Gastroesophageal sphincter (tissue), 3 donors: ENCODE measurements around the gene IFIT1B.

Source experiments
- POLR2A ChIP-seq, 2 donors: fragments of 450-650 bp; IDR thresholded peaks; one replicate each; pipeline ENCODE4 v1.6.1; 2017; ENCODE audit warnings: antibody characterized with exemption in 2 of 2, mild to moderate bottlenecking in 2 of 2, moderate library complexity in 1 of 2
- TF ChIP-seq, protein P1 (sequence below), 4 experiments: fragments of 200-600 bp in 2 of 4; fragments of 450-650 bp in 2 of 4; sonication (generic) in 1 of 4; IDR thresholded peaks; one replicate each; pipeline ENCODE4 v1.5.1; 2017 to 2019; ENCODE audit warnings: antibody characterized with exemption in 4 of 4, mild to moderate bottlenecking in 2 of 4, moderate library complexity in 2 of 4

DNA sequence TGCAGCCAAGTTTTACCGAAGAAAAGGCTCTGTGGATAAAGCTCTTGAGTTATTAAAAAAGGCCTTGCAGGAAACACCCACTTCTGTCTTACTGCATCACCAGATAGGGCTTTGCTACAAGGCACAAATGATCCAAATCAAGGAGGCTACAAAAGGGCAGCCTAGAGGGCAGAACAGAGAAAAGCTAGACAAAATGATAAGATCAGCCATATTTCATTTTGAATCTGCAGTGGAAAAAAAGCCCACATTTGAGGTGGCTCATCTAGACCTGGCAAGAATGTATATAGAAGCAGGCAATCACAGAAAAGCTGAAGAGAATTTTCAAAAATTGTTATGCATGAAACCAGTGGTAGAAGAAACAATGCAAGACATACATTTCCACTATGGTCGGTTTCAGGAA, 25.2 kb downstream of the IFIT1B start:
- TF ChIP-seq, protein P1, sequence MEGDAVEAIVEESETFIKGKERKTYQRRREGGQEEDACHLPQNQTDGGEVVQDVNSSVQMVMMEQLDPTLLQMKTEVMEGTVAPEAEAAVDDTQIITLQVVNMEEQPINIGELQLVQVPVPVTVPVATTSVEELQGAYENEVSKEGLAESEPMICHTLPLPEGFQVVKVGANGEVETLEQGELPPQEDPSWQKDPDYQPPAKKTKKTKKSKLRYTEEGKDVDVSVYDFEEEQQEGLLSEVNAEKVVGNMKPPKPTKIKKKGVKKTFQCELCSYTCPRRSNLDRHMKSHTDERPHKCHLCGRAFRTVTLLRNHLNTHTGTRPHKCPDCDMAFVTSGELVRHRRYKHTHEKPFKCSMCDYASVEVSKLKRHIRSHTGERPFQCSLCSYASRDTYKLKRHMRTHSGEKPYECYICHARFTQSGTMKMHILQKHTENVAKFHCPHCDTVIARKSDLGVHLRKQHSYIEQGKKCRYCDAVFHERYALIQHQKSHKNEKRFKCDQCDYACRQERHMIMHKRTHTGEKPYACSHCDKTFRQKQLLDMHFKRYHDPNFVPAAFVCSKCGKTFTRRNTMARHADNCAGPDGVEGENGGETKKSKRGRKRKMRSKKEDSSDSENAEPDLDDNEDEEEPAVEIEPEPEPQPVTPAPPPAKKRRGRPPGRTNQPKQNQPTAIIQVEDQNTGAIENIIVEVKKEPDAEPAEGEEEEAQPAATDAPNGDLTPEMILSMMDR (IDR thresholded peaks at IDR 0.05) = no peak
- no peak for TF ChIP-seq POLR2A (IDR thresholded peaks at IDR 0.05)
